ENCODE results near the gene RBFA.

- TF ChIP-seq POLR2A (IDR thresholded peaks at IDR 0.05) = no peak
- no peak for TF ChIP-seq CTCF (IDR thresholded peaks at IDR 0.05)
Measured at GRCh38 chr18:80037869-80038630, 3.8 kb downstream of the RBFA start.
